ENCODE measurements around the gene ARHGAP36. TPM values are rescaled to one million over a fixed set of nuclear protein-coding genes. Genes with fewer than 3 reads are reported as not detected.

Gene ARHGAP36
- total RNA-seq, 2 donors from 2014 or later = not detected

GRCh38 chrX:131084145-131084544 lies 26.0 kb downstream of the ARHGAP36 start:
- Mint-ChIP-seq H3K27me3 (ENCODE audit: low read depth) (peaks cover 76% of the 10 kb centered on the region), H3K36me3 (ENCODE audit: insufficient read depth in 2 of 2) (peaks cover 1 to 4% of the 10 kb centered on the region in 2 donors), H3K4me3 (no peak overlapping the region), H3K9me3 (no peaks in the 10 kb centered on the region), H3K27ac (no peak overlapping the region), H3K4me1 (ENCODE audit: low read depth) (peaks cover 8% of the 10 kb centered on the region)
- DNase-seq = no peak
- no peak for ATAC-seq (replicated peaks in 1 of 2)

GRCh38 chrX:131136776-131137175 lies 78.6 kb downstream of the ARHGAP36 start:
- Mint-ChIP-seq H3K27me3 (ENCODE audit: low read depth) (peaks cover 17% of the 10 kb centered on the region), H3K9me3 (no peaks in the 10 kb centered on the region), H3K36me3 (ENCODE audit: insufficient read depth in 2 of 2) (no peaks in the 10 kb centered on the region), H3K4me3 (no peak overlapping the region), H3K27ac (no peak overlapping the region), H3K4me1 (ENCODE audit: low read depth) (no peaks in the 10 kb centered on the region)
- ATAC-seq (replicated peaks in 1 of 2) (no peak), DNase-seq (no peak)

GRCh38 chrX:131139072-131139471 lies 80.9 kb downstream of the ARHGAP36 start:
- peaks cover 26% of the 10 kb centered on the region for H3K27me3 Mint-ChIP-seq (ENCODE audit: low read depth)
- no peak for DNase-seq
- no peaks in the 10 kb centered on the region for H3K4me1 Mint-ChIP-seq (ENCODE audit: low read depth)
- no peak for ATAC-seq (replicated peaks in 1 of 2)
- no peaks in the 10 kb centered on the region for H3K9me3 Mint-ChIP-seq
- no peak overlapping the region for H3K4me3 Mint-ChIP-seq
- no peaks in the 10 kb centered on the region for H3K36me3 Mint-ChIP-seq (ENCODE audit: insufficient read depth in 2 of 2)
- H3K27ac Mint-ChIP-seq = no peak overlapping the region

Other genes starting within 250 kb of the ARHGAP36 start
- gene ENOX2, start 155.1 kb upstream of the ARHGAP36 start, total RNA-seq = 10 to 100 TPM; 16.3 to 20.5 TPM
- gene IGSF1, start 231.0 kb downstream of the ARHGAP36 start, total RNA-seq = not detected

All from activated T-cell treated with anti-CD3 and anti-CD28 coated beads, Interleukin-2, amount 50 U/mL, for 72 hours (primary cell).